Measurements from ENCODE around the gene TSPAN17.

Gene TSPAN17

GRCh38 chr5:176702671-176703641 lies 55.7 kb downstream of the TSPAN17 start:
- DNase-seq (ENCODE audit: low read depth in 2 of 2, low spot score in 1 of 2), result no peak

GRCh38 chr5:176703857-176704256 lies 56.6 kb downstream of the TSPAN17 start:
- no peak for DNase-seq (ENCODE audit: low read depth in 2 of 2, low spot score in 1 of 2)

- DNase-seq (ENCODE audit: low read depth in 2 of 2, low spot score in 1 of 2), result no peak
These were observed 57.1 kb downstream of the TSPAN17 start for GRCh38 chr5:176704355-176704754.

- no peak for DNase-seq (ENCODE audit: low read depth in 2 of 2, low spot score in 1 of 2)
These were observed 57.5 kb downstream of the TSPAN17 start for GRCh38 chr5:176704817-176705216.

Measured in stimulated activated CD8-positive, alpha-beta memory T cell treated with anti-CD3 and anti-CD28 coated beads, Interleukin-4, amount 100 ng/mL, for 1 hour (primary cell).